GM23338 (cell line): ENCODE data around the gene HLA-DMA.

Experiments
- CTCF ChIP-seq, 2 experiments: fragments of 200-600 bp in 1 of 2; sonication (generic) in 1 of 2; conservative IDR thresholded peaks; 2 replicates each; pipeline versions ENCODE4 v1.5.1 to v1.6.1; 2016 to 2017; ENCODE audit warnings: antibody characterized with exemption in 2 of 2, low read depth in 2 of 2, mild to moderate bottlenecking in 2 of 2, moderate library complexity in 1 of 2
- ETS1 ChIP-seq: IDR thresholded peaks from 2 replicates; pipeline ENCODE4 v1.6.1; 2016; ENCODE audit warnings: antibody characterized with exemption
- EZH2phosphoT487 ChIP-seq: fragments of 200-600 bp; sonication (generic); IDR thresholded peaks from one replicate; pipeline ENCODE4 v1.8.1; 2018; ENCODE audit warnings: antibody characterized with exemption; ENCODE audit not compliant: unreplicated experiment
- JUNB ChIP-seq: IDR thresholded peaks from one replicate; pipeline ENCODE4 v1.6.1; 2016; ENCODE audit warnings: antibody characterized with exemption; ENCODE audit not compliant: unreplicated experiment
- POLR2AphosphoS5 ChIP-seq: IDR thresholded peaks from 2 replicates; pipeline ENCODE4 v1.6.1; 2016; ENCODE audit warnings: antibody characterized with exemption, low read depth
- REST ChIP-seq: IDR thresholded peaks from one replicate; pipeline ENCODE4 v1.6.1; 2018; ENCODE audit warnings: antibody characterized with exemption; ENCODE audit not compliant: unreplicated experiment

GRCh38 chr6:32950010-32950409, 2.9 kb downstream of the HLA-DMA start:
- TF ChIP-seq CTCF (conservative IDR thresholded peaks at IDR 0.05; ENCODE audit: low read depth in 2 of 2) (no peak), REST (no peak), ETS1 (no peak), EZH2phosphoT487 (no peak), POLR2AphosphoS5 (no peak), JUNB (no peak)
